ENCODE measurements around the gene S100A9. TPM values are rescaled to one million over a fixed set of nuclear protein-coding genes. Genes with fewer than 3 reads are reported as not detected.

Gene S100A9
- total and polyA plus RNA-seq, 10 donors: 947 to 6,984 (median 2,376) TPM

DNA sequence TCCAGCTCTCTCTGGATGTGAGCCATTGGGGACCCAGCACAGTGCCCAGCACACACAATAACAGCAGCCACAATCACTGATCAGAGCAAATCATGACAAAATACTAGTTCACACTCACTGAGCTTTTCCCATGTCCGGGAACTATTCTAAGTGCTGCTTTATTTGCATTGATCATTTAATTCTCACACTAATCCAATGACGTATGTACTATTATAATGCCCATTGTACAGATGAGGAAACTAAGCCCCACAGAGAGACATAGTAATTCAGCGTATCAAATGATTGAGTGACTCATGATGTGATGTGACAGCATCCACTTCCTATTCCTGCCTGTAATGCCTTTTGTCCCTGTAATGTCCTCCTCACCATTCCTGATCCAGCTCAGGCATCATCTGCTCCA is 35.2 kb downstream of the S100A9 start:
- 67 to 92% (median 81%) methylated on average over 3 of the region's 3 CpGs for whole genome bisulfite sequencing, 5 donors
- no peaks in the 10 kb centered on the region for H3K9me3 ChIP-seq
- TF ChIP-seq POLR2A (IDR thresholded peaks at IDR 0.05): no peak
- no peak for TF ChIP-seq POLR2AphosphoS5 (IDR thresholded peaks at IDR 0.05)
- no peak for TF ChIP-seq CTCF (IDR thresholded peaks at IDR 0.05 in 8 of 11, conservative IDR thresholded peaks at IDR 0.05 in 3 of 11)
- peaks cover 0 to 64% (median 0%) of the 10 kb centered on the region in 7 donors for H3K27me3 ChIP-seq (replicated peaks in 1 of 7)
- H3K36me3 ChIP-seq: no peaks in the 10 kb centered on the region
- H3K4me1 ChIP-seq: peaks cover 0 to 22% (median 0%) of the 10 kb centered on the region in 6 donors
- H3K4me3 ChIP-seq: peak overlapping the region in 1 of 8 donors; percentile 65
- intact Hi-C loops (cut with DNase I; ENCODE audit: low total_unique reads): no loop called here
- peak overlapping the region in 7 of 8 donors; percentile 20 to 95 (median 86) for H3K27ac ChIP-seq
- no peak for DNase-seq

DNA sequence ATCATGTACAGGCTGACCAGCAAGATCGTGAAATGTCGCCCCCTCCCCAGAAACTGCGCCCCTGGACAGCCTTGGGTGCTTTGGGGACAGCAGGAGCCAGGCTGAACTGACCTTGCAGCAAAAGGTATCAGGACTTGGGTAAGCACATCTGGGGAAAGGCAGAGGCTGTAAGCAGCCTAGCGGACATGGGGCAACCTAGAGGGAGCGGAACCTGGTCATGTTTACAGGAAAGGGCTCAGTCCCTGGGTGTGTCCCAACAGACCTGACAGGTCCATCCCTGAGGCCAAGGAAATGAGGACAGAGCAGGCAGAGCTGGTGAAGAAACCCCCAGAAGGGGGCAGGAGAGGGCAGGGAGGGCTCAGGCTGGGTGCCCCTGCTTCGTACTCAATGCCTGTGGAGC is 36.3 kb downstream of the S100A9 start:
- WGBS, 5 donors: 62 to 80% (median 71%) methylated on average over 6 of the region's 6 CpGs
- peak; percentile 87 for DNase-seq
- peaks cover 0 to 23% (median 0%) of the 10 kb centered on the region in 6 donors for H3K4me1 ChIP-seq
- TF ChIP-seq POLR2AphosphoS5 (IDR thresholded peaks at IDR 0.05): peak; percentile 55 to 82 (median 58)
- no peak for TF ChIP-seq POLR2A (IDR thresholded peaks at IDR 0.05)
- TF ChIP-seq CTCF (IDR thresholded peaks at IDR 0.05 in 8 of 11, conservative IDR thresholded peaks at IDR 0.05 in 3 of 11): peak in 6 of 11 experiments; percentile 21 to 69 (median 53)
- no peaks in the 10 kb centered on the region for H3K9me3 ChIP-seq
- peak overlapping the region in 6 of 8 donors; percentile 75 to 95 (median 88) for H3K27ac ChIP-seq
- peak overlapping the region in 1 of 8 donors; percentile 65 for H3K4me3 ChIP-seq
- no peaks in the 10 kb centered on the region for H3K36me3 ChIP-seq
- intact Hi-C loops (cut with DNase I; ENCODE audit: low total_unique reads): no loop called here
- peaks cover 0 to 75% (median 0%) of the 10 kb centered on the region in 7 donors for H3K27me3 ChIP-seq (replicated peaks in 1 of 7)

DNA sequence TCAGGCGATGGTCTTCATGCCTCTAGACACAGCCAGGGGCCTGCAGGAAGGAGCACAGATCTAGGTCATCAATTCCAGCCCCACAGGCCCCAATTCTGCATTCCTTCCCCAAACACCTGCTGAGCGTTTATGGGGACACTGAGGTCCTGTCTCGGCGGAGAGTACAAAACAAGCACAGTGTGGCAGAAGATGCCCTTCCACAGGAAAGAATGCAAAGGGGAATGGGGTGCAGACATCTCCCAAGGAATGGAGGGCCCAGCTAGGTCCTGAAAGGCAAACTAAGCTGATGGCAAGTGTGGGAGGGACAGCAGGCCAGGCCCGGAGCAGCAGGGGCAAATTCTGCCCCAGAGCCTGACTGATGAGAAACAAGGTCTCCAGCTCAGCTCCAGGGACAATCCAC is 36.7 kb downstream of the S100A9 start:
- no peaks in the 10 kb centered on the region for H3K36me3 ChIP-seq
- H3K4me1 ChIP-seq: peaks cover 0 to 23% (median 0%) of the 10 kb centered on the region in 6 donors
- intact Hi-C loops (cut with DNase I; ENCODE audit: low total_unique reads): no loop called here
- no peaks in the 10 kb centered on the region for H3K9me3 ChIP-seq
- no peak for DNase-seq
- TF ChIP-seq CTCF (IDR thresholded peaks at IDR 0.05 in 8 of 11, conservative IDR thresholded peaks at IDR 0.05 in 3 of 11): no peak
- no peak for TF ChIP-seq POLR2A (IDR thresholded peaks at IDR 0.05)
- no peak for TF ChIP-seq POLR2AphosphoS5 (IDR thresholded peaks at IDR 0.05)
- H3K27ac ChIP-seq: peak overlapping the region in 6 of 8 donors; percentile 75 to 95 (median 88)
- H3K4me3 ChIP-seq: peak overlapping the region in 1 of 8 donors; percentile 65
- peaks cover 0 to 75% (median 0%) of the 10 kb centered on the region in 7 donors for H3K27me3 ChIP-seq (replicated peaks in 1 of 7)
- 72 to 88% (median 75%) methylated on average over 5 of the region's 5 CpGs for WGBS, 5 donors

- Histone ChIP-seq H3K27ac (peak overlapping the region in 3 of 8 donors; percentile 89 to 95 (median 91)), H3K27me3 (replicated peaks in 1 of 7) (peaks cover 0 to 72% (median 0%) of the 10 kb centered on the region in 7 donors), H3K9me3 (no peaks in the 10 kb centered on the region), H3K4me3 (no peak overlapping the region), H3K36me3 (no peaks in the 10 kb centered on the region), H3K4me1 (peaks cover 0 to 23% (median 0%) of the 10 kb centered on the region in 6 donors)
- TF ChIP-seq POLR2AphosphoS5 (IDR thresholded peaks at IDR 0.05) (no peak), CTCF (IDR thresholded peaks at IDR 0.05 in 8 of 11, conservative IDR thresholded peaks at IDR 0.05 in 3 of 11) (no peak), POLR2A (IDR thresholded peaks at IDR 0.05) (no peak)
- WGBS, 5 donors: 75 to 92% (median 80%) methylated on average over 7 of the region's 7 CpGs
- intact Hi-C loops (cut with DNase I; ENCODE audit: low total_unique reads): no loop called here
- no peak for DNase-seq
These were observed 37.6 kb downstream of the S100A9 start for GRCh38 chr1:153395136-153395685.
